K562 (cell line): Measurements from ENCODE around the gene CPEB1. TPM values are rescaled to one million over a fixed set of nuclear protein-coding genes. Genes with fewer than 3 reads are reported as not detected.

Source experiments
- ATAC-seq: fragments of 200-7000 bp; cut with Tn5 transposase; 3 replicates; pipeline ENCODE4 v1.9.1; 2020; ENCODE audit warnings: moderate library complexity
- BruUV-seq: library from RNA; stranded (reverse); fragments of 400-500 nt; replicated peaks from 2 replicates; lab custom pipeline; 2021; lab: Mats Ljungman, UMichigan
- CTCF ChIA-PET: fragments of 300-600 bp; formaldehyde crosslinking; extraction: SDS; loops from one replicate; lab custom pipeline; 2021; ENCODE audit warnings: low intra/inter-chr PET ratio; lab: Yijun Ruan, JAX
- POLR2A ChIA-PET: fragments of 300-600, 350-650 bp; sonication (Branson Sonifier 250); formaldehyde crosslinking; extraction: SDS; loops from one replicate; lab custom pipeline; 2021; ENCODE audit warnings: antibody characterized with exemption, inconsistent platforms; lab: Yijun Ruan, JAX
- DNase-seq, 4 experiments: peaks; one replicate each; pipeline versions ENCODE4 v3.0.0 to v3.0.0-alpha.2; 2011 to 2018; ENCODE audit warnings: low spot score in 3 of 4, mixed read lengths in 3 of 4; ENCODE audit errors: extremely low read depth in 1 of 4
- FAIRE-seq: peaks from 2 replicates; lab custom pipeline; 2011; peaks lifted over from hg19 to GRCh38; lab: Jason Lieb, UNC
- H2AFZ ChIP-seq: 2 replicates; pipeline ENCODE4 v1.6.0; 2011; ENCODE audit warnings: low read depth, low read length, control low read depth, inconsistent platforms
- H3K27ac ChIP-seq: fragments of 200-600 bp; 3 replicates; pipeline ENCODE4 v1.8.0; 2011; ENCODE audit warnings: low read depth, mild to moderate bottlenecking, control low read depth, inconsistent platforms, low read length, moderate library complexity, mixed read lengths; ENCODE audit errors: extremely low read depth
- H3K27me3 ChIP-seq, 2 experiments: fragments of 300-600 bp in 1 of 2; 2 replicates in 1 of 2; 3 replicates in 1 of 2; pipeline versions ENCODE4 v1.6.0 to v1.8.0; 2011; ENCODE audit warnings: inconsistent platforms in 2 of 2, low read length in 2 of 2, mild to moderate bottlenecking in 1 of 2, mixed read lengths in 1 of 2, moderate library complexity in 1 of 2; ENCODE audit not compliant: control insufficient read depth in 2 of 2, insufficient read depth in 2 of 2
- H3K36me3 ChIP-seq: fragments of 300-600 bp; 3 replicates; pipeline ENCODE4 v1.8.0; 2011; ENCODE audit warnings: mild to moderate bottlenecking, low read length, inconsistent platforms; ENCODE audit not compliant: control insufficient read depth, insufficient read depth
- H3K4me1 ChIP-seq, 2 experiments: fragments of 200-600 bp in 1 of 2; replicated peaks in 1 of 2; 2 replicates in 1 of 2; 3 replicates in 1 of 2; pipeline versions ENCODE4 v1.5.1 to v1.8.0; 2011; ENCODE audit warnings: inconsistent platforms in 2 of 2, low read length in 2 of 2, mild to moderate bottlenecking in 1 of 2, mixed read lengths in 1 of 2, moderate library complexity in 1 of 2; ENCODE audit not compliant: control insufficient read depth in 2 of 2, insufficient read depth in 2 of 2
- H3K4me2 ChIP-seq: 2 replicates; pipeline ENCODE4 v1.6.1; 2011; ENCODE audit warnings: low read length, control low read depth, inconsistent platforms, mixed read lengths; ENCODE audit not compliant: insufficient read depth
- H3K4me3 ChIP-seq: fragments of 200-600 bp; sonication (generic), shearing (Covaris generic); 2 replicates; pipeline ENCODE4 v1.5.1; 2016; ENCODE audit warnings: control low read depth, inconsistent platforms
- H3K79me2 ChIP-seq: fragments of 200-600 bp; 3 replicates; pipeline ENCODE4 v1.8.0; 2011; ENCODE audit warnings: low read length, inconsistent platforms; ENCODE audit not compliant: control insufficient read depth, insufficient read depth
- H3K9ac ChIP-seq, 2 experiments: 2 replicates each; pipeline versions ENCODE4 v1.6.0 to v1.6.1; 2011; ENCODE audit warnings: low read depth in 2 of 2, low read length in 2 of 2, control low read depth in 1 of 2, inconsistent platforms in 1 of 2, mild to moderate bottlenecking in 1 of 2, mixed read lengths in 1 of 2; ENCODE audit not compliant: insufficient read depth in 1 of 2
- H3K9me1 ChIP-seq: one replicate; pipeline ENCODE4 v1.6.0; 2011; ENCODE audit warnings: inconsistent platforms, mild to moderate bottlenecking, low read length, moderate library complexity; ENCODE audit not compliant: control insufficient read depth, insufficient read depth
- H3K9me3 ChIP-seq: replicated peaks from 2 replicates; pipeline ENCODE4 v1.5.1; 2011; ENCODE audit warnings: low read depth, low read length, inconsistent platforms; ENCODE audit not compliant: control insufficient read depth, insufficient read depth
- H4K20me1 ChIP-seq: replicated peaks from 2 replicates; pipeline ENCODE4 v1.6.1; 2011; ENCODE audit warnings: low read length, inconsistent platforms, mixed read lengths; ENCODE audit not compliant: control insufficient read depth, insufficient read depth
- KDM5B ChIP-seq: fragments of 200-600 bp; sonication (generic); IDR thresholded peaks from 2 replicates; pipeline ENCODE4 v1.6.1; 2012; ENCODE audit warnings: low read depth, mild to moderate bottlenecking, moderate library complexity, low read length, control low read depth, inconsistent platforms; ENCODE audit not compliant: insufficient replicate concordance
- MIER1 ChIP-seq: fragments of 450-650 bp; IDR thresholded peaks from 2 replicates; pipeline ENCODE4 v1.6.1; 2016; ENCODE audit warnings: antibody characterized with exemption, mild to moderate bottlenecking, low read depth
- MYC ChIP-seq, 2 experiments: fragments of 250-450 bp in 1 of 2; sonication (Bioruptor Pico) in 1 of 2; IDR thresholded peaks; 2 replicates each; pipeline versions ENCODE4 v1.5.1 to v1.6.1; 2012 to 2021; ENCODE audit warnings: low read depth in 2 of 2, borderline replicate concordance in 1 of 2, improper control_type of control experiment in 1 of 2, low read length in 1 of 2, mild to moderate bottlenecking in 1 of 2, moderate library complexity in 1 of 2
- PHTF2 ChIP-seq: fragments of 250-450 bp; sonication (Bioruptor Pico); IDR thresholded peaks from 2 replicates; pipeline ENCODE4 v1.5.0; 2021; ENCODE audit warnings: mild to moderate bottlenecking
- SETDB1 ChIP-seq: IDR thresholded peaks from one replicate; pipeline ENCODE4 v1.6.1; 2012; ENCODE audit warnings: low read length, control low read depth, inconsistent platforms
- TEAD4 ChIP-seq, 2 experiments: sonication (generic) in 1 of 2; formaldehyde crosslinking in 1 of 2; IDR thresholded peaks; 2 replicates each; pipeline versions ENCODE4 v1.6.1 to v1.8.0; 2012 to 2022; ENCODE audit warnings: borderline replicate concordance in 1 of 2, inconsistent platforms in 1 of 2, low read length in 1 of 2, mild to moderate bottlenecking in 1 of 2, missing genetic modification reagents in 1 of 2
- WGBS: fragments of 100-300 bp; shearing (Covaris generic); methylation state at CpG from one replicate; pipeline ENCODE4 v1.1.6; 2016; ENCODE audit warnings: low coverage, mixed read lengths; ENCODE audit not compliant: insufficient coverage; ENCODE audit errors: missing lambda C conversion rate; 5-methylcytosine and 5-hydroxymethylcytosine counted together
- in situ Hi-C: fragments of 300-500 bp; cut with MboI; formaldehyde crosslinking; loops from 4 replicates; pipeline ENCODE4 v1.15.0; 2018; ENCODE audit warnings: inconsistent platforms, mixed read lengths
- intact Hi-C: fragments of 100-400 bp; cut with micrococcal nuclease; formaldehyde crosslinking; loops from 2 replicates; pipeline ENCODE4 v1.14.2; 2022
- polyA plus RNA-seq, 8 experiments: library from polyadenylated mRNA; depleted of rRNA in 4 of 8; stranded (reverse) in 5 of 8; unstranded in 3 of 8; fragments of >200 nt; fragmentation: Nextera tagmentation in 2 of 8; fragmentation: Illumina TruSeq in 1 of 8; extraction: Ambion mirVana in 2 of 8; extraction: Trizol in 1 of 8; gene quantifications; 2 replicates each; pipeline versions ENCODE4 v1.2.1 to v1.2.3, GENCODE V29; 2011 to 2014; ENCODE audit warnings: inconsistent platforms in 1 of 8, missing spikeins in 1 of 8
- total RNA-seq, 7 experiments: library from RNA; depleted of rRNA in 6 of 7; stranded (reverse); fragments of >200 nt in 6 of 7; fragmentation: Illumina TruSeq in 2 of 7; extraction: Trizol in 2 of 7; gene quantifications; 2 replicates each; pipeline versions ENCODE4 v1.2.1 to v1.2.3, GENCODE V29; 2011 to 2021; ENCODE audit warnings: low replicate concordance in 1 of 7
- TF ChIP-seq, protein P1 (sequence below), 2 experiments: fragments of 250-450 bp in 1 of 2; fragments of 450-650 bp in 1 of 2; sonication (Bioruptor Pico) in 1 of 2; IDR thresholded peaks; 2 replicates each; pipeline versions ENCODE4 v1.6.1 to v1.8.0; 2016 to 2021; ENCODE audit warnings: mild to moderate bottlenecking in 2 of 2, moderate library complexity in 2 of 2, missing compliant biosample characterization in 1 of 2, missing genetic modification characterization in 1 of 2
- TF ChIP-seq, protein P2 (sequence below): fragments of 450-650 bp; conservative IDR thresholded peaks from 2 replicates; pipeline ENCODE4 v1.6.1; 2016; ENCODE audit warnings: missing genetic modification characterization, low read depth, mild to moderate bottlenecking, control low read depth, missing compliant biosample characterization
- TF ChIP-seq, protein P3 (sequence below): fragments of 450-650 bp; IDR thresholded peaks from 2 replicates; pipeline ENCODE4 v1.6.1; 2017; ENCODE audit warnings: mild to moderate bottlenecking, moderate library complexity
- TF ChIP-seq, protein P4 (sequence below), 3 experiments: fragments of 200-800 bp in 1 of 3; fragments of 250-450 bp in 1 of 3; fragments of 450-650 bp in 1 of 3; sonication (Bioruptor Pico) in 1 of 3; sonication (Bioruptor generic) in 1 of 3; formaldehyde crosslinking in 1 of 3; IDR thresholded peaks; 2 replicates each; pipeline versions ENCODE4 v1.6.1 to v1.8.0; 2016 to 2022; ENCODE audit warnings: mild to moderate bottlenecking in 2 of 3, missing genetic modification characterization in 2 of 3, missing compliant biosample characterization in 1 of 3, moderate library complexity in 1 of 3

CPEB1 gene
- total and polyA plus RNA-seq, 9 of the 15 experiments (the other 6 are each of a cell fraction or from before 2014, with no cell fraction given), result 2.2 to 13.4 (median 9.7) TPM

DNA sequence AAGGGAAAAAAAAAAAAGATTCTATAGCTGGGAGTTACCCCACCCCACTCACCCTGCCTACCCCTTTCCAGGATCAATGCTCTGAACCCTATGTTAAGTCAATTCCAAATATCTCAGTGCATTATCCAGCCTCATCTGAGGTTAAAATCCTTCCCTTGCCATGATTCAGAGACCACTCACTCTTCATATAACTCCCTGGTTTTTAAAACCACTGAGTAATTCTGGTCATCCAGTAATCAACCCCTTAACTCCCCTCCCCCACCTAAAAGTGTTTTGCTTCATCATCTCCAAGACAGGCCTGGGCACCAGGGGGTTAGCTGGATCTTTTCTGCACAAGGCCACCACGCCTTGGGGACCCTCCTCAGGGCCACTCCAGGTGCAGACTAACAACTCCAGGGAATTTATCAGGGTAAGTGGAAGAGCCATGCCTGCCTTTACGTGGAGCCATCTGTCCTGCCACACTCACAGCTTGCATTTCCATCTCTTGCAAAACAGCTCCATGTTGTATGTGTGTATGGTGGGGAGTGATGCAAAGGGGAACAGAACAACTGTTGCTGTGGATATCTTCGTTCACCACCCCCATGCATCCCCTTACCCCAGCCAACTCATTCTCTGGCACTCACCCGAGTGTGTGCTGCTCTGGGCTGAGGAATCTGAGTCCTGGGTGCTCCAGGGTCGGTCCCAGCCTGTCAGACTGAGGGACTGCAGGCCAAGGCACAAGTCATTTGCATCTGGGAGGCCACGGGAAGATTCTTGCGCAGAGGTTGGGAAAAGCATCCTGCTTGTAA lies 76.2 kb downstream of the CPEB1 start:
- Histone ChIP-seq H3K36me3 (peaks cover 47% of the 10 kb centered on the region; the same call in 2 of the 3 replicates), H3K9me1 (peaks cover 4% of the 10 kb centered on the region), H3K4me3 (no peak overlapping the region), H3K4me2 (no peak overlapping the region), H2AFZ (no peak overlapping the region), H3K9ac (peak overlapping the region in 1 of 2 experiments; percentile 18; a peak in 2 of 4 replicates), H3K79me2 (no peaks in the 10 kb centered on the region; the same call in 2 of the 3 replicates), H4K20me1 (peaks cover 10% of the 10 kb centered on the region), H3K27me3 (no peaks in the 10 kb centered on the region), H3K4me1 (peaks cover 25 to 41% of the 10 kb centered on the region in 2 experiments; a peak in 4 of 5 replicates), H3K9me3 (no peaks in the 10 kb centered on the region), H3K27ac (no peak overlapping the region)
- no peak for DNase-seq
- no peak for FAIRE-seq
- ATAC-seq, result no peak
- ChIA-PET POLR2A (interaction anchor here (1.0 to 1.8 kb wide), 2 partner anchors 31 to 63 kb away, joined by 3 read pairs; partner anchors contain the start of gene RPS17), CTCF (no interaction called here)
- TF ChIP-seq TEAD4 (IDR thresholded peaks at IDR 0.05; ENCODE audit: low read length) (no peak), TEAD4 (CRISPR knock-in tag; IDR thresholded peaks at IDR 0.05; ENCODE audit: borderline replicate concordance) (no peak), PHTF2 (CRISPR knock-in tag) (no peak), MYC (IDR thresholded peaks at IDR 0.05; ENCODE audit: low read depth, low read length) (no peak), MYC (CRISPR knock-in tag; IDR thresholded peaks at IDR 0.05; ENCODE audit: borderline replicate concordance, low read depth) (no peak), SETDB1 (no peak), MIER1 (no peak), KDM5B (no peak)
- TF ChIP-seq, protein P1, sequence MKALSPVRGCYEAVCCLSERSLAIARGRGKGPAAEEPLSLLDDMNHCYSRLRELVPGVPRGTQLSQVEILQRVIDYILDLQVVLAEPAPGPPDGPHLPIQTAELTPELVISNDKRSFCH (CRISPR knock-in tag; IDR thresholded peaks at IDR 0.05), result no peak
- TF ChIP-seq, protein P1 (tag; IDR thresholded peaks at IDR 0.05), result no peak
- TF ChIP-seq, protein P2, sequence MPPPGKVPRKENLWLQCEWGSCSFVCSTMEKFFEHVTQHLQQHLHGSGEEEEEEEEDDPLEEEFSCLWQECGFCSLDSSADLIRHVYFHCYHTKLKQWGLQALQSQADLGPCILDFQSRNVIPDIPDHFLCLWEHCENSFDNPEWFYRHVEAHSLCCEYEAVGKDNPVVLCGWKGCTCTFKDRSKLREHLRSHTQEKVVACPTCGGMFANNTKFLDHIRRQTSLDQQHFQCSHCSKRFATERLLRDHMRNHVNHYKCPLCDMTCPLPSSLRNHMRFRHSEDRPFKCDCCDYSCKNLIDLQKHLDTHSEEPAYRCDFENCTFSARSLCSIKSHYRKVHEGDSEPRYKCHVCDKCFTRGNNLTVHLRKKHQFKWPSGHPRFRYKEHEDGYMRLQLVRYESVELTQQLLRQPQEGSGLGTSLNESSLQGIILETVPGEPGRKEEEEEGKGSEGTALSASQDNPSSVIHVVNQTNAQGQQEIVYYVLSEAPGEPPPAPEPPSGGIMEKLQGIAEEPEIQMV (tag), result no peak
- TF ChIP-seq, protein P3, sequence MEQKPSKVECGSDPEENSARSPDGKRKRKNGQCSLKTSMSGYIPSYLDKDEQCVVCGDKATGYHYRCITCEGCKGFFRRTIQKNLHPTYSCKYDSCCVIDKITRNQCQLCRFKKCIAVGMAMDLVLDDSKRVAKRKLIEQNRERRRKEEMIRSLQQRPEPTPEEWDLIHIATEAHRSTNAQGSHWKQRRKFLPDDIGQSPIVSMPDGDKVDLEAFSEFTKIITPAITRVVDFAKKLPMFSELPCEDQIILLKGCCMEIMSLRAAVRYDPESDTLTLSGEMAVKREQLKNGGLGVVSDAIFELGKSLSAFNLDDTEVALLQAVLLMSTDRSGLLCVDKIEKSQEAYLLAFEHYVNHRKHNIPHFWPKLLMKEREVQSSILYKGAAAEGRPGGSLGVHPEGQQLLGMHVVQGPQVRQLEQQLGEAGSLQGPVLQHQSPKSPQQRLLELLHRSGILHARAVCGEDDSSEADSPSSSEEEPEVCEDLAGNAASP, result no peak
- TF ChIP-seq, protein P4, sequence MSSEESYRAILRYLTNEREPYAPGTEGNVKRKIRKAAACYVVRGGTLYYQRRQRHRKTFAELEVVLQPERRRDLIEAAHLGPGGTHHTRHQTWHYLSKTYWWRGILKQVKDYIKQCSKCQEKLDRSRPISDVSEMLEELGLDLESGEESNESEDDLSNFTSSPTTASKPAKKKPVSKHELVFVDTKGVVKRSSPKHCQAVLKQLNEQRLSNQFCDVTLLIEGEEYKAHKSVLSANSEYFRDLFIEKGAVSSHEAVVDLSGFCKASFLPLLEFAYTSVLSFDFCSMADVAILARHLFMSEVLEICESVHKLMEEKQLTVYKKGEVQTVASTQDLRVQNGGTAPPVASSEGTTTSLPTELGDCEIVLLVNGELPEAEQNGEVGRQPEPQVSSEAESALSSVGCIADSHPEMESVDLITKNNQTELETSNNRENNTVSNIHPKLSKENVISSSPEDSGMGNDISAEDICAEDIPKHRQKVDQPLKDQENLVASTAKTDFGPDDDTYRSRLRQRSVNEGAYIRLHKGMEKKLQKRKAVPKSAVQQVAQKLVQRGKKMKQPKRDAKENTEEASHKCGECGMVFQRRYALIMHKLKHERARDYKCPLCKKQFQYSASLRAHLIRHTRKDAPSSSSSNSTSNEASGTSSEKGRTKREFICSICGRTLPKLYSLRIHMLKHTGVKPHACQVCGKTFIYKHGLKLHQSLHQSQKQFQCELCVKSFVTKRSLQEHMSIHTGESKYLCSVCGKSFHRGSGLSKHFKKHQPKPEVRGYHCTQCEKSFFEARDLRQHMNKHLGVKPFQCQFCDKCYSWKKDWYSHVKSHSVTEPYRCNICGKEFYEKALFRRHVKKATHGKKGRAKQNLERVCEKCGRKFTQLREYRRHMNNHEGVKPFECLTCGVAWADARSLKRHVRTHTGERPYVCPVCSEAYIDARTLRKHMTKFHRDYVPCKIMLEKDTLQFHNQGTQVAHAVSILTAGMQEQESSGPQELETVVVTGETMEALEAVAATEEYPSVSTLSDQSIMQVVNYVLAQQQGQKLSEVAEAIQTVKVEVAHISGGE (CRISPR knock-in tag; IDR thresholded peaks at IDR 0.05), result no peak
- BruUV-seq, result no TSS peak
- WGBS, result 78% methylated on average over 7 of the region's 7 CpGs
- intact Hi-C loops (no loop called here), in situ Hi-C loops (no loop called here)
